A172 (cell line): ENCODE results near the gene SYNM. TPM values are rescaled to one million over a fixed set of nuclear protein-coding genes. Genes with fewer than 3 reads are reported as not detected.
A peak's percentile ranks its signal among the peaks of the same experiment; 100 is the strongest.

Source experiments
- DNase-seq: peaks from one replicate; pipeline ENCODE4 v3.0.0-alpha.2; 2015; ENCODE audit warnings: low spot score
- total RNA-seq: library from RNA; depleted of rRNA; stranded (reverse); fragments of >200 nt; shearing (Covaris generic); gene quantifications from 2 replicates; pipeline ENCODE4 v1.2.3, GENCODE V29; 2014

Gene SYNM
- total RNA-seq, 1 experiment from 2014 or later, result 7.5 TPM

- DNase-seq, result peak; percentile 16
These were observed 18.2 kb downstream of the SYNM start for GRCh38 chr15:99122831-99123712.

GRCh38 chr15:99123713-99124451, 19.0 kb downstream of the SYNM start:
- DNase-seq, result peak; percentile 97

GRCh38 chr15:99124641-99125040, 19.8 kb downstream of the SYNM start:
- DNase-seq, result no peak

- no peak for DNase-seq
These were observed 20.4 kb downstream of the SYNM start for GRCh38 chr15:99125061-99125891.

- no peak for DNase-seq
These were observed 21.3 kb downstream of the SYNM start for GRCh38 chr15:99126131-99126588.

GRCh38 chr15:99126930-99127329, 22.1 kb downstream of the SYNM start:
- no peak for DNase-seq

- no peak for DNase-seq
These were observed 22.9 kb downstream of the SYNM start for GRCh38 chr15:99127773-99128172.

GRCh38 chr15:99128411-99128810, 23.5 kb downstream of the SYNM start:
- no peak for DNase-seq

- no peak for DNase-seq
These were observed 24.8 kb downstream of the SYNM start for GRCh38 chr15:99129644-99130043.

- DNase-seq, result no peak
These were observed 25.4 kb downstream of the SYNM start for GRCh38 chr15:99130314-99130713.

- DNase-seq, result no peak
These were observed 26.0 kb downstream of the SYNM start for GRCh38 chr15:99130765-99131440.

GRCh38 chr15:99131441-99132023, 26.7 kb downstream of the SYNM start:
- no peak for DNase-seq

- DNase-seq, result no peak
These were observed 27.2 kb downstream of the SYNM start for GRCh38 chr15:99132122-99132521.

- no peak for DNase-seq
These were observed 27.9 kb downstream of the SYNM start for GRCh38 chr15:99132634-99133287.

- DNase-seq, result no peak
These were observed 29.5 kb downstream of the SYNM start for GRCh38 chr15:99134317-99134821.

GRCh38 chr15:99135194-99135593, 30.3 kb downstream of the SYNM start:
- peak; percentile 4 for DNase-seq

- no peak for DNase-seq
These were observed 32.2 kb downstream of the SYNM start for GRCh38 chr15:99137111-99137546.

GRCh38 chr15:99137877-99138276, 33.0 kb downstream of the SYNM start:
- no peak for DNase-seq

GRCh38 chr15:99138491-99138982, 33.7 kb downstream of the SYNM start:
- no peak for DNase-seq

GRCh38 chr15:99139276-99139675, 34.4 kb downstream of the SYNM start:
- no peak for DNase-seq
